GM12891 (cell line): ENCODE measurements around the gene IQCB1.

Experiments used
- POLR2A ChIP-seq: IDR thresholded peaks from 2 replicates; pipeline ENCODE4 v1.6.1; 2011; ENCODE audit warnings: low read depth, low read length, control low read depth
- POLR2AphosphoS5 ChIP-seq: IDR thresholded peaks from 2 replicates; pipeline ENCODE4 v1.6.1; 2011; ENCODE audit warnings: low read depth, low read length, control low read depth
- TAF1 ChIP-seq: IDR thresholded peaks from 2 replicates; pipeline ENCODE4 v1.6.1; 2011; ENCODE audit warnings: low read depth, low read length, control low read depth

DNA sequence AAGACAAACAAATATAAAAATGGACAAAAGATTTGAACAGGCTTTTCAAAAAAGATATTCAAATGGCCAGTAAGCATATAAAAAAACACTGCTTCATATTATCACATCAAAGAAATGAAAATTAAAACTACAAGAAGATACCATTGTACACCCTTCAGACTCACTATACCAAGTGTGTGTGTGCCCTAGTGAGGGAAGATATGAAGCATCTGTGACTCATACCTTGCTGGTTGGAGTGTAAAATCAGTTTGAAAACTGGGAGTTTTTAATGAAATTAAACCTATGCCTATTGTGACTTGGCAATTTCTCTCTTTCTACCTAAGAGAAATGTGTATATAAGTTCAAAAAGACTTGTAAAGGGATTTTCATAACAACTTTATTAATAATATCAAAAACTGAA is 35.9 kb upstream of the IQCB1 start:
- no peak for TF ChIP-seq POLR2AphosphoS5
- no peak for TF ChIP-seq POLR2A
- no peak for TF ChIP-seq TAF1
